Psoas muscle (tissue), 8 donors: ENCODE data around the gene AFDN. TPM values are rescaled to one million over a fixed set of nuclear protein-coding genes. Genes with fewer than 3 reads are reported as not detected.

Experiments
- ATAC-seq, 4 donors: fragments of 200-7000 bp; cut with Tn5 transposase; one replicate each; pipeline ENCODE4 v1.9.1; 2020; ENCODE audit warnings: moderate library complexity in 3 of 4, mild to moderate bottlenecking in 2 of 4
- DNase-seq, 2 donors: peaks; one replicate each; pipeline ENCODE4 v3.0.0-alpha.2; 2020
- H3K27ac ChIP-seq: fragments of 200-600 bp; one replicate; pipeline ENCODE4 v1.8.0; 2022
- H3K27me3 ChIP-seq, 3 donors: fragments of 200-600 bp in 1 of 3; one replicate each; pipeline versions ENCODE4 v1.6.1 to v1.8.0; 2013 to 2022; ENCODE audit warnings: low read length in 2 of 3, mild to moderate bottlenecking in 2 of 3, moderate library complexity in 1 of 3; ENCODE audit not compliant: insufficient read depth in 3 of 3
- H3K36me3 ChIP-seq, 2 donors: fragments of 200-600 bp in 1 of 2; one replicate each; pipeline versions ENCODE4 v1.6.1 to v1.8.0; 2013 to 2022; ENCODE audit warnings: low read depth in 1 of 2, mild to moderate bottlenecking in 1 of 2, moderate library complexity in 1 of 2; ENCODE audit not compliant: insufficient read depth in 1 of 2
- H3K4me1 ChIP-seq: fragments of 200-600 bp; one replicate; pipeline ENCODE4 v1.8.0; 2022
- H3K4me3 ChIP-seq: fragments of 200-600 bp; one replicate; pipeline ENCODE4 v1.8.0; 2022; ENCODE audit warnings: mild to moderate bottlenecking
- H3K9me3 ChIP-seq: fragments of 200-600 bp; one replicate; pipeline ENCODE4 v1.8.0; 2022
- WGBS, 3 donors: extraction: QIAGEN DNeasy Blood & Tissue Kit; methylation state at CpG; one replicate each; pipeline versions ENCODE4 v1.1.6 to v1.1.7; 2013; 5-methylcytosine and 5-hydroxymethylcytosine counted together
- intact Hi-C, 2 donors: fragments of 100-400 bp; cut with DNase I; formaldehyde crosslinking; loops; one replicate each; pipeline versions ENCODE4 v1.11.0 to v1.14.2; 2022
- polyA plus RNA-seq, 3 donors: library from polyadenylated mRNA; stranded (reverse); fragments of 200-250 nt; gene quantifications; one replicate each; pipeline ENCODE4 v1.2.3, GENCODE V29; 2013
- total RNA-seq, 4 donors: library from RNA; stranded (reverse); fragmentation: NEBNext Ultra II Directional in 2 of 4; extraction: Animal tissue kit (Norgen Biotek cat#: 25700) in 2 of 4; gene quantifications; one replicate each; pipeline versions ENCODE4 v1.2.1 to v1.2.4, GENCODE V29; 2021 to 2023
- TF ChIP-seq, protein P1 (sequence below): fragments of 200-600 bp; IDR thresholded peaks from one replicate; pipeline ENCODE4 v1.8.0; 2022; ENCODE audit warnings: antibody characterized with exemption
- donor health status: healthy with polysubstance abuse.
- donor health status: DM: no; HTN: no; CAD: no; lungs with moderate emphysema.
- donor health status: Bipolar disorder and iron deficiency.
- donor health status: healthy.
- donor health status: DM: yes; HTN: yes; CAD: no.
- donor health status: DM: no; HTN: no; CAD: no.
- donor health status: DM: no; HTN: no; CAD: no.
- donor health status: DM: yes; HTN: yes; CAD: no.

AFDN gene
- total and polyA plus RNA-seq, 7 donors, result 12.2 to 35.6 (median 32.9) TPM

DNA sequence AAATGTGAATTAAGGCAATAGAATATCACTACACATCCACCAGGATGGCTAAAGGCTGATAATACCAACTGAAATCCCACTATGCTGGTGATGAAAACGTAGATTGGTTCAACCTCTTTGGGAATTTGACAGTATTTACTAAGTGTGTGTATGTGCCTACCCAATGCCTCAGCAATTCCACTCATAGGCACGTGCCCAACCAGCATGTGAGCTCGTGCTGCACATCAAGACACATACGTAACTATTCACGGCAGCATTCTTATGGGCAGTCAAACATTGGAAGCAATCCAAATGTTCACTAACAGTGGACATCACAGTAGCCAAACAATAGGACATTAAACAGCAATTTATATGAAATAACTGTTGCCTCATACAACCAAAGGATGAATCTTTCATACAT, 15.7 kb upstream of the AFDN start:
- no peak for DNase-seq
- Histone ChIP-seq H3K27ac (no peak overlapping the region), H3K4me1 (no peaks in the 10 kb centered on the region), H3K36me3 (no peaks in the 10 kb centered on the region), H3K9me3 (no peaks in the 10 kb centered on the region), H3K27me3 (no peaks in the 10 kb centered on the region), H3K4me3 (no peak overlapping the region)
- ATAC-seq, result no peak
- intact Hi-C loops, result no loop called here
- TF ChIP-seq, protein P1, sequence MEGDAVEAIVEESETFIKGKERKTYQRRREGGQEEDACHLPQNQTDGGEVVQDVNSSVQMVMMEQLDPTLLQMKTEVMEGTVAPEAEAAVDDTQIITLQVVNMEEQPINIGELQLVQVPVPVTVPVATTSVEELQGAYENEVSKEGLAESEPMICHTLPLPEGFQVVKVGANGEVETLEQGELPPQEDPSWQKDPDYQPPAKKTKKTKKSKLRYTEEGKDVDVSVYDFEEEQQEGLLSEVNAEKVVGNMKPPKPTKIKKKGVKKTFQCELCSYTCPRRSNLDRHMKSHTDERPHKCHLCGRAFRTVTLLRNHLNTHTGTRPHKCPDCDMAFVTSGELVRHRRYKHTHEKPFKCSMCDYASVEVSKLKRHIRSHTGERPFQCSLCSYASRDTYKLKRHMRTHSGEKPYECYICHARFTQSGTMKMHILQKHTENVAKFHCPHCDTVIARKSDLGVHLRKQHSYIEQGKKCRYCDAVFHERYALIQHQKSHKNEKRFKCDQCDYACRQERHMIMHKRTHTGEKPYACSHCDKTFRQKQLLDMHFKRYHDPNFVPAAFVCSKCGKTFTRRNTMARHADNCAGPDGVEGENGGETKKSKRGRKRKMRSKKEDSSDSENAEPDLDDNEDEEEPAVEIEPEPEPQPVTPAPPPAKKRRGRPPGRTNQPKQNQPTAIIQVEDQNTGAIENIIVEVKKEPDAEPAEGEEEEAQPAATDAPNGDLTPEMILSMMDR, result no peak
- 70 to 73% (median 71%) methylated on average over 5 of the region's 5 CpGs for WGBS, 3 donors

DNA sequence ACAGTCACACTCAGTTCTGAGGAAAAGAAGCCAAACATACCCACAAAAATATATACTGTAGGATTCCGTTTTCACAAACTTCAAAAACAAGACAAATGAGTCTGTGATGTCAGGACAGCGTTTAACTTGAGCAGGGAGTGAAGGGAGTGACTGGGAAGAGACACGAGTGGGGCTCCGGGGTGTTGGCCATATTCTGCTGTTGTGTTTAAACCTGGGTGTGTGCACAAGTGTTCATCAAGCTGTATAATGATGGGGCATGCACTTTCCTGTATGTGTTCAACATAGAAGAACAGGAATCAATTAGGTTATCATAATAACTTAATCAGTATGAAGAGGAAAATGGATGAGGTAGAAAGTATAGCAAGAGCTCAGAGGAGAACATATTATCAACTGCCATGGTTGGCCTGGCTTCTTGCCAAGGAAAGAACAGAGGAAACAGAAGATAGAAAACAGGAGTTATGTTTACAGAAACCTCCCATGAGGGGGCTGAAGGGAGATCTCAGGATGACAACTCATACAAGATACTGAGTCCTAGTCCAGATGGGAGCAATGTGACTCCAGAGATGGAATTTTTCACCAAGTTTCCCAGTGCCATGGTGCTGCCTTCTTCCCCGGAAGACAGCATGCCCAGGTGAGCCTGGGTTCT, 15.1 kb upstream of the AFDN start:
- Histone ChIP-seq H3K4me3 (no peak overlapping the region), H3K27ac (no peak overlapping the region), H3K4me1 (no peaks in the 10 kb centered on the region), H3K36me3 (no peaks in the 10 kb centered on the region), H3K27me3 (no peaks in the 10 kb centered on the region), H3K9me3 (no peaks in the 10 kb centered on the region)
- 71 to 78% (median 71%) methylated on average over 5 of the region's 5 CpGs for WGBS, 3 donors
- TF ChIP-seq, protein P1, result no peak
- intact Hi-C loops, result no loop called here
- ATAC-seq (no peak), DNase-seq (no peak)

DNA sequence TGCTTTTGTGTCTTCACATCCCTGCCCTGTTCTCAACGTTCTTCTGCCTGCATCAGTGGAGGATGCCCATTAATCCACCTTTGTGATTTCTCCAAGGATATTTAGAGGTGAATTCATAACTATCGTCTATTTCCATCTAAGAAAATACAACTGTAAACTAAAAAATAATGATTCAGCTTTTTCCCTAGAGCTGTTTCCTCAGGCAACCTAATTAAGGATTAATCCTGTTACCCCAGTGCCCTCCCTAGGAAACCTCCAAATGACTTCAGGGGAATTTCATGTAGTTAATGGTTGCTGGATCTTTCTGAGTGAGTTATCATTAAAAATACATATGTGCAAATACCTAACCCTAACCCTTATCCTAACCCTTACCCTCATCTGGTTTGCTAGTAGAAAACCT, 14.6 kb upstream of the AFDN start:
- no peaks in the 10 kb centered on the region for H3K36me3 ChIP-seq
- no peak overlapping the region for H3K27ac ChIP-seq
- no peak for DNase-seq
- H3K9me3 ChIP-seq, result no peaks in the 10 kb centered on the region
- 69 to 84% (median 78%) methylated on average over 2 of the region's 2 CpGs for WGBS, 3 donors
- no peak overlapping the region for H3K4me3 ChIP-seq
- intact Hi-C loops, result no loop called here
- TF ChIP-seq, protein P1, result no peak
- no peak for ATAC-seq
- H3K27me3 ChIP-seq, result no peaks in the 10 kb centered on the region
- no peaks in the 10 kb centered on the region for H3K4me1 ChIP-seq

DNA sequence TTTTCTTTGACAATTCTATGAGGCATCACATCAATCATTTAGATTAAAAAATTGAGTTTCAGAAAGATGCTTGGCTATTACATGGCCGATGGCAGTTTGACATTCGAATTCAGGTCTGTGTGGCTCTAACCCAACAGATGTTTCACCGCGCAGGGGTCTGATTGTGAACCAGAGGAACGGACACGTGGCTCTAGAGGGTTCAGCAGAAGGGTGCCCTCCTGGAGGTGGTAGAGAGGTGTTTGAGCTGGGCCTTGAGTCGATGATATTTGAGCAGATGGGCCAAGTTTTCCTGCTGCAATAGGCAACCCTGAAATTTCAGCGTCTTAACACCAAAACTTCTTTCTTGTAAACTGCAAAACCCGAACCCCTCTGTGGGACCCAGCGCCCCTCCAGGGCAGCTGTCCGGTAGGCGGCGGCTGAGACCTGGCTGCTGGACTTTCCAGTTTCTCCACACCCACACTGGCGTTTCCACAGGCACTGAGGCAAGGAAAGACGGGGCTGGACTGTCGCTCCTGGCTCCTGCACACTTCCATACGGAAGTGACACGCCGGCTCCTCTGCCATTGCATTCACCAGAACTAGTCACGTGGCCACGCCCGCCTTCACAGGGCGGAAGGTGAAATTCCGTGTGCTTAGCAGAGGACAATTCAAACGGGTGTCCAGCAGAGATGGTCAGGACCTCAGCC, 11.3 kb upstream of the AFDN start:
- no peaks in the 10 kb centered on the region for H3K36me3 ChIP-seq
- ATAC-seq, result peak in 1 of 4 donors; percentile 41
- no peaks in the 10 kb centered on the region for H3K4me1 ChIP-seq
- no peaks in the 10 kb centered on the region for H3K9me3 ChIP-seq
- H3K4me3 ChIP-seq, result no peak overlapping the region
- no peak for DNase-seq
- intact Hi-C loops, result no loop called here
- 74 to 82% (median 76%) methylated on average over 25 of the region's 25 CpGs for WGBS, 3 donors
- H3K27ac ChIP-seq, result no peak overlapping the region
- TF ChIP-seq, protein P1, result no peak
- peaks cover 0 to 9% (median 2%) of the 10 kb centered on the region in 3 donors for H3K27me3 ChIP-seq
